Small intestine (tissue), 7 donors: ENCODE measurements around the gene CPAMD8. TPM values are rescaled to one million over a fixed set of nuclear protein-coding genes. Genes with fewer than 3 reads are reported as not detected.
"Not testable (repeated sequence)": the region's sequence is repeated elsewhere in the genome, so short reads cannot be mapped to it uniquely, and the experiment has no call there.

Experiments used
- DNase-seq, 2 donors: peaks; one replicate each; pipeline versions ENCODE4 v3.0.0 to v3.0.0-alpha.2; 2013
- FAIRE-seq: peaks from 2 replicates; lab custom pipeline; 2012; peaks lifted over from hg19 to GRCh38; lab: Jason Lieb, UNC
- H3K27ac ChIP-seq, 3 donors: one replicate each; pipeline ENCODE4 v1.5.1; 2013; ENCODE audit warnings: low read length in 2 of 3, mild to moderate bottlenecking in 2 of 3, control low read depth in 1 of 3, inconsistent platforms in 1 of 3, low read depth in 1 of 3, moderate library complexity in 1 of 3
- H3K27me3 ChIP-seq, 3 donors: one replicate each; pipeline ENCODE4 v1.6.1; 2013; ENCODE audit warnings: low read length in 3 of 3, inconsistent platforms in 1 of 3; ENCODE audit not compliant: control insufficient read depth in 3 of 3, insufficient read depth in 3 of 3
- H3K36me3 ChIP-seq, 3 donors: one replicate each; pipeline ENCODE4 v1.6.1; 2013; ENCODE audit warnings: low read length in 3 of 3, inconsistent platforms in 1 of 3, low read depth in 1 of 3, mild to moderate bottlenecking in 1 of 3, moderate library complexity in 1 of 3; ENCODE audit not compliant: control insufficient read depth in 3 of 3, insufficient read depth in 2 of 3
- H3K4me1 ChIP-seq, 3 donors: one replicate each; pipeline ENCODE4 v1.6.1; 2013; ENCODE audit warnings: low read length in 2 of 3, inconsistent platforms in 1 of 3, low read depth in 1 of 3, mild to moderate bottlenecking in 1 of 3, moderate library complexity in 1 of 3; ENCODE audit not compliant: control insufficient read depth in 3 of 3, insufficient read depth in 2 of 3
- H3K4me3 ChIP-seq, 3 donors: one replicate each; pipeline ENCODE4 v1.5.1; 2013; ENCODE audit warnings: low read length in 3 of 3, control low read depth in 1 of 3, inconsistent platforms in 1 of 3, low read depth in 1 of 3, mild to moderate bottlenecking in 1 of 3, moderate library complexity in 1 of 3
- H3K9me3 ChIP-seq, 2 donors: one replicate each; pipeline ENCODE4 v1.6.1; 2013; ENCODE audit warnings: low read depth in 1 of 2, low read length in 1 of 2; ENCODE audit not compliant: control insufficient read depth in 2 of 2, insufficient read depth in 1 of 2
- WGBS, 3 donors: extraction: QIAGEN DNeasy Blood & Tissue Kit; methylation state at CpG; one replicate each; pipeline ENCODE4 v1.1.7; 2013; 5-methylcytosine and 5-hydroxymethylcytosine counted together
- polyA plus RNA-seq, 4 donors: library from polyadenylated mRNA; stranded (reverse) in 3 of 4; unstranded in 1 of 4; fragments of 200-250 nt in 3 of 4; fragments of 120-200 nt in 1 of 4; gene quantifications; one replicate each; pipeline versions ENCODE4 v1.2.1 to v1.2.3, GENCODE V29; 2013
- donor health status: healthy with polysubstance abuse.
- donor health status: control.
- donor health status: control.
- donor health status: Bipolar disorder and iron deficiency.
- donor health status: healthy.

CPAMD8 gene
- polyA plus RNA-seq, 4 donors = 0.45 to 7.1 (median 3.1) TPM

DNA sequence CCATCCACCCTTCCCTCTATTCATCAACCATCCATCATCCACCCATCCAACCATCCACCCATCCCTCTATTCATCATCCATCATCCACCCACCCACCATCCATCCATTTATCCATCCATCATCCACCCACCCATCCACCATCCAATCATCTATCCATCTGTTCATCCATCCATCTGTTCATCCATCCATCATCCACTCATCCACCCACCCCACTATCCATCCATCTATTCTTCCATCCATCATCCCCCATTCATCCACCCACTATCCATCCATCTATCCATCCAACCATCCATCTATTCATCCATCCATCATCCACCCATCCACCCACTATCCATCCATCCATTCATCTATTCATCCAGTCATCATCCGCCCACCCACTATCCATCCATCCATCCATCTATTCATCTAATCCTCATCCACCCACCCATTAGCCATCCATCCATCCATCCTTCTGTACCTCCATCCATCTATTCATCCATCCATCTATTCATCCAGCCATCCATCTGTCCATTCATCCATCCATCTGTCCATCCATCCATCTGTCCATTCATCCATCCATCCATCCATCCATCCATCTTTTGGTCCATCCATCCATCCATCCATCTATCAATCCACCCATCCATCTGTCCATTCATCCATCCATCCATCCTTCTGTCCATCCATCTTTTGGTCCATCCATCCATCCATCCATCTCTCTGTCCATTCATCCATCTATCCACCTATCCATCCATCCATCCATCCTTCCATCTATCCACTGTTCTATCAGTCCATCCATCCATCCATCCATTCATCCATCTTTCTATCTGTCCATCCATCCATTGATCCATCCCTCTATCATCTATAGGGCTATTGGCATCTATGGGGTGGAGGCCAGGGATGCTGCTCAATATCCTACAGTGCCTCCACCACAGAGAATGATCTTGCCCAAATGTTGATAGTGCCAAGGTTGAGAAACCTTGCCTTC is 47.5 kb downstream of the CPAMD8 start:
- WGBS, 3 donors = 92 to 100% (median 93%) methylated on average over 1 of the region's 1 CpG
- no peak for FAIRE-seq
- H3K27ac ChIP-seq = no peak overlapping the region

DNA sequence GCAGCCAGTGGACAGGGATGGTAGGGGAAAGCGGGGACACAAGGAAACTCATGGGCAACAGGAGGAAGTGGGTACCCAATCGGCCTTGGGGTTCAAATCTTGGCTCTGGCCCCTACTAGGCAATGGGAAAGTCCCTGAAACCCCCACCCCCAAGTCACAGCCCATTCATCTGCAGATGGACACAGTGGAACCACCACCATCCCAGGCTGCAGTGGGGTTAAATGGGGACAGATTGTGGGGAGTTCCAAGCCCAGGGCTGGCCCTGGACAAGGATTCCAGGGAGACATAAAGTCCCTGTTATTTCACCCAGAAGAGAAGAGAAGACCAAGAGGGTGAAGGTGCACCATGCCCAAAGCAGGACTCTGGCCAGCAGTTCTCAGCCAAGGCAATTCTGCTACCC is 48.5 kb downstream of the CPAMD8 start:
- H3K4me3 ChIP-seq = no peak overlapping the region
- no peaks in the 10 kb centered on the region for H3K4me1 ChIP-seq
- WGBS, 3 donors = 79 to 81% (median 79%) methylated on average over 2 of the region's 2 CpGs
- H3K27ac ChIP-seq = no peak overlapping the region
- no peaks in the 10 kb centered on the region for H3K9me3 ChIP-seq
- no peaks in the 10 kb centered on the region for H3K27me3 ChIP-seq
- DNase-seq (no peak), FAIRE-seq (no peak)
- H3K36me3 ChIP-seq = no peaks in the 10 kb centered on the region

More for the DNA sequence above, 47.5 kb downstream of the CPAMD8 start:
- H3K9me3 ChIP-seq = no peaks in the 10 kb centered on the region
- H3K27me3 ChIP-seq = no peaks in the 10 kb centered on the region
- H3K36me3 ChIP-seq = no peaks in the 10 kb centered on the region
- no peak for DNase-seq
- H3K4me3 ChIP-seq = no peak overlapping the region
- no peaks in the 10 kb centered on the region for H3K4me1 ChIP-seq

DNA sequence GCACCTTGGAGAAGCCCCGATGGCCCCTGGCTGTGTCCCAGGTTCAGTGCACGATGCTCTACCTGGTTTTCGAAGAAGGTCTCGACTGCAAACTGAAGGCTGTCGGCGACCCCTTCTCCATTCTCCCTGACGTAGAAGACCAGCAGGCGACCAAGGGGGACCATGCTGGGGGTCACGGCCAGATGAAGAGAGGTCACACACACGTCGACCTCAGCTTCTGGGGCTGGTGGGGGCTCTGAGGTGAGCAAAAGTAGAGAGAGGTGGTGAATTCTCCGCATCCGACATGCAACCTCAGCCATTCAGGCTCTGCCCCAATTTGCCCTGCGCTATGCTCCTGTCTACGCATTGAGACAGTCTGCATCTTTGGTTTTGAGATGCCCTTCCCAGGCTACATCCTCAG is 49.3 kb downstream of the CPAMD8 start:
- FAIRE-seq (no peak), DNase-seq (no peak)
- no peak overlapping the region for H3K27ac ChIP-seq
- H3K4me3 ChIP-seq = no peak overlapping the region
- no peaks in the 10 kb centered on the region for H3K27me3 ChIP-seq
- no peaks in the 10 kb centered on the region for H3K4me1 ChIP-seq
- H3K9me3 ChIP-seq = no peaks in the 10 kb centered on the region
- no peaks in the 10 kb centered on the region for H3K36me3 ChIP-seq
- 78 to 87% (median 82%) methylated on average over 15 of the region's 15 CpGs for WGBS, 3 donors

DNA sequence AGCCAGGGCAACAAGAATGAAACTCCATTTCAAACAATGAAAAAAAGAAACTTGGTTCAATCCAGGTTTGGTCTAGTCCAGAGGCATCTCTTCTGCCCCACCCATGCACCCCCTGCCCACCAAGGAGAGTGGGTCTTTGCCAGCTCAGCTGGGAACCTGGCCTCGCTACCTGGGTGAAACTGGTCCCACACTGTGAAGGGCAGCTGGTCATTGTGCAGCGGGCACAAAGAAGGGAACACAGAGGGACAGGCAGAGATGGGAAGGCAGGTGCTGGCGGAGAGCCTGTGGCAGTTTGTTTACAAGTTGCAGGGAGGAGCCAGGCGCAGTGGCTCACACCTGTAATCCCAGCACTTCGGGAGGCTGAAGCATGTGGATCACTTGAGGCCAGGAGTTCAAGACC is 50.2 kb downstream of the CPAMD8 start:
- H3K27me3 ChIP-seq = no peaks in the 10 kb centered on the region
- no peak overlapping the region for H3K27ac ChIP-seq
- WGBS, 3 donors = 69 to 90% (median 77%) methylated on average over 4 to 5 of the region's 5 CpGs
- H3K9me3 ChIP-seq = no peaks in the 10 kb centered on the region
- H3K36me3 ChIP-seq = no peaks in the 10 kb centered on the region
- H3K4me3 ChIP-seq = no peak overlapping the region
- no peak for FAIRE-seq
- no peaks in the 10 kb centered on the region for H3K4me1 ChIP-seq
- no peak for DNase-seq

DNA sequence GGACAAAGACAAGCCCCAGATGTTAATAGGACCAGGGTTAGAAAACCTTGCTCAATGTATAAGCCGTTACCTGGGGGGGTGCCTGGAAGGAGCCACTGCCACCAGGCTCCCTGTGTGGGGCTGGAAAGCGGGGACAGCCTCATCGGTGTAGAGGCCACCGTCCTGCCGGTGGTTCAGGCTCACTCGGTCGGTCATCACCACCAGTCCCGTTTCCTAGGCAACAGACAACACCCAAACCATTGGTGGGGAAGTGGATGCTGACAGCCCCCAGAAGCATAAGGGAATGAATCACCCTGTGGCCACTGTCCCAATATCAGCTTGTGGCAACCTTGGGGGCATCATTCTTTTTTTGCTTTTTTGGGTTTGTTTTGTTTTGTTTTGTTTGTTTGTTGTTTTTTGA is 55.8 kb downstream of the CPAMD8 start:
- no peaks in the 10 kb centered on the region for H3K4me1 ChIP-seq
- DNase-seq (no peak), FAIRE-seq (no peak)
- no peaks in the 10 kb centered on the region for H3K27me3 ChIP-seq
- WGBS, 3 donors = 87 to 90% (median 90%) methylated on average over 8 of the region's 8 CpGs
- H3K36me3 ChIP-seq = no peaks in the 10 kb centered on the region
- no peak overlapping the region for H3K27ac ChIP-seq
- H3K4me3 ChIP-seq = no peak overlapping the region
- peaks cover 1 to 10% of the 10 kb centered on the region in 2 donors for H3K9me3 ChIP-seq

DNA sequence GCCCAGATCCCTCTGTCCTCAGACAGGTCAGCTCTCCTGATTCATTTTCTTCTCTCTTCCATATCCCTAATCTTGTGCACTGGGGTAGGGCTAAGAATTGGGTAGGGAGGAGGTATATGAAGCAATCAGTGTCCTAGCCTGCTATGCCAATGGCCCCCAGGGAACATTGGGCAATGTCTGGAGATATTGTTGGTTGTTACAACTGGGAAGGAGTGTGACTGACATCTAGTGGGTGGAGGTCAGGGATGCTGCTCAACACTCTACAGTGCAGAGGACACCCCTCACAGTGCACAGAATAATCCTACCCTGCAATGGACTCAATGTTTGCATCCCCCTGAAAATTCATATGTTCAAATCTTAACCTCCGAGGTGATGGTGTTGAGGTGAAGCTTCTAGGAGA is 57.5 kb downstream of the CPAMD8 start:
- WGBS, 3 donors = 77 to 91% (median 91%) methylated on average over 1 of the region's 1 CpG
- Histone ChIP-seq H3K9me3 (peaks cover 1 to 10% of the 10 kb centered on the region in 2 donors), H3K36me3 (no peaks in the 10 kb centered on the region), H3K4me3 (no peak overlapping the region), H3K4me1 (no peaks in the 10 kb centered on the region), H3K27me3 (no peaks in the 10 kb centered on the region), H3K27ac (no peak overlapping the region)
- DNase-seq (no peak), FAIRE-seq (no peak)

DNA sequence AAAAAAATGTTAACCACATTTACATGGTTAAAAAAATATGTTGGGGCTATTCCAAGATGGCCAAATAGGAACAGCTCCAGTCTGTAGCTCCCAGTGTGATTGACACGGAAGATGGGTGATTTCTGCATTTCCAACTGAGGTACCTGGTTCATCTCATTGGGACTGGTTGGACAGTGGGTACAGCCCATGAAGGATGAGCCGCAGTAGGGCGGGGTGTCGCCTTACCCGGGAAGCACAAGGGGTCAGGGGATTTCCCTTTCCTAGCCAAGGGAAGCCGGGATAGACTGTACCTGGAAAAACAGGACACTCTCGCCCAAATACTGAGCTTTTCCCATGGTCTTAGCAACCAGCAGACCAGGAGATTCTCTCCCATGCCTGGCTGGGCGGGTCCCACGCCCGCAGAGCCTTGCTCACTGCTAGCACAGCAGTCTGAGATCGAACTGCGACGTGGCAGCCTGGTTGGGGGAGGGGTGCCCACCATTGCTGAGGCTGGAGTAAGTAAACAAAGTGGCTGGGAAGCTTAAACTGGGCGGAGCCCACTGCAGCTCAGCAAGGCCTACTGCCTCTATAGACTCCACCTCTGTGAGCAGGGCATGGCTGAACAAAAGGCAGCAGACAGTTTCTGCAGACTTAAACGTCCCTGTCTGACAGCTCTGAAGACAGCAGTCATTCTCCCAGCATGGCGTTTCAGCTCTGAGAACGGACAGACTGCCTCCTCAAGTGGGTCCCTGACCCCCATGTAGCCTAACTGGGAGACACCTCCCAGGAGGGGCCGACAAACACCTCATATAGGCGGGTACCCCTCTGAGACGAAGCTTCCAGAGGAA is 65.4 kb downstream of the CPAMD8 start:
- peak in 1 of 2 donors; percentile 24 for DNase-seq
- not testable (repeated sequence) for H3K4me1 ChIP-seq, H3K9me3 ChIP-seq, H3K36me3 ChIP-seq, H3K4me3 ChIP-seq, H3K27me3 ChIP-seq, H3K27ac ChIP-seq, FAIRE-seq
- WGBS, 3 donors = 44 to 62% (median 61%) methylated on average over 19 to 20 of the region's 20 CpGs

DNA sequence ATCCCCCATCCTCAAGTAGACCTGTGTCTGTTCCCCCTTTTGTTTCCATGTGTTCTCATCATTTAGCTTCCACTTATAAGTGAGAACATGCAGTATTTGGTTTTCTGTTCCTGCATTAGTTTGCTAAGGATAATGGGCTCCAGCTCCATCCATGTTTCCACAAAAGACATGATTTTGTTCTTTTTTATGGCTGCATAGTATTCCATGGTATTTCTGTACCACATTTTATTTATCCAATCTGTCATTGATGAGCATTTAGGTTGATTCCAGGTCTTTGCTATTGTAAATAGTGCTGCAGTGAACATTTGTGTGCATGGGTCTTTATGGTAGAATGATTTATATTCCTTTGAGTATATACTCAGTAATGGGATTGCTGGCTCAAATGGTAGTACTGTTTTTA is 68.3 kb downstream of the CPAMD8 start:
- H3K27ac ChIP-seq, FAIRE-seq, H3K4me1 ChIP-seq, H3K4me3 ChIP-seq, H3K9me3 ChIP-seq, H3K36me3 ChIP-seq, H3K27me3 ChIP-seq, DNase-seq: not testable (repeated sequence)
